Heart left ventricle (tissue), 13 donors: ENCODE results near the gene CCDC117.
"Not testable (repeated sequence)": the region's sequence is repeated elsewhere in the genome, so short reads cannot be mapped to it uniquely, and the experiment has no call there.

Experiments used
- CTCF ChIP-seq, 12 donors: fragments of 200-600 bp; sonication (generic) in 4 of 12; IDR thresholded peaks; one replicate each; pipeline versions ENCODE4 v1.5.0 to v1.8.0; 2018 to 2022; ENCODE audit warnings: antibody characterized with exemption in 12 of 12, mild to moderate bottlenecking in 5 of 12
- POLR2A ChIP-seq, 2 donors: fragments of 450-650 bp; IDR thresholded peaks; one replicate each; pipeline ENCODE4 v1.6.1; 2017; ENCODE audit warnings: antibody characterized with exemption in 2 of 2, mild to moderate bottlenecking in 2 of 2, moderate library complexity in 2 of 2
- donor health status: ischemic (EF 13 %, LVEDD 7.1; RV severe dilation, severe dysfunction).
- donor health status: DM: no; HTN: yes; CAD: no.
- donor health status: DM: no; HTN: no; CAD: no.
- donor health status: ischemic (EF 25% LVEDD 6.9; RV normal size, moderate dysfunction).
- donor health status: ischemic (EF 25% LVEDD 5.7; RV mildly dilated, moderate dysfunction).
- donor health status: ischemic (EF 35%, LVEDD 5.7; RV mildly dilated, moderate dysfunction).
- donor health status: nonischemic (EF 11% LVEDD 7.7; RV severe dilation, severe dysfunction).
- donor health status: DM: yes; HTN: yes; CAD: no.
- donor health status: PGD.
- donor health status: ischemic (EF 29% LVEDD 5.4; RV normal size, mild dysfunction).
- donor health status: nonischemic (EF 23%, LVEDD 6.1; RV moderate dilation, normal function).

- TF ChIP-seq CTCF, POLR2A (IDR thresholded peaks at IDR 0.05): not testable (repeated sequence)
Measured at GRCh38 chr22:28762000-28762399, 10.5 kb upstream of the CCDC117 start.
